Ovary (tissue), 3 donors: ENCODE results near the gene PLXNA4.

ENCODE experiments used
- EP300 ChIP-seq: sonication (generic); formaldehyde crosslinking; IDR thresholded peaks from one replicate; pipeline ENCODE4 v1.6.1; 2017; ENCODE audit warnings: antibody characterized with exemption
- POLR2A ChIP-seq: fragments of 450-650 bp; IDR thresholded peaks from one replicate; pipeline ENCODE4 v1.6.1; 2017; ENCODE audit warnings: antibody characterized with exemption, mild to moderate bottlenecking, moderate library complexity
- TF ChIP-seq, protein P1 (sequence below), 3 donors: fragments of 450-650 bp in 2 of 3; fragments of 200-600 bp in 1 of 3; IDR thresholded peaks; one replicate each; pipeline versions ENCODE4 v1.5.1 to v1.8.0; 2016 to 2022; ENCODE audit warnings: antibody characterized with exemption in 3 of 3, mild to moderate bottlenecking in 1 of 3
- donor health status: DM: no; HTN: no; CAD: no.

DNA sequence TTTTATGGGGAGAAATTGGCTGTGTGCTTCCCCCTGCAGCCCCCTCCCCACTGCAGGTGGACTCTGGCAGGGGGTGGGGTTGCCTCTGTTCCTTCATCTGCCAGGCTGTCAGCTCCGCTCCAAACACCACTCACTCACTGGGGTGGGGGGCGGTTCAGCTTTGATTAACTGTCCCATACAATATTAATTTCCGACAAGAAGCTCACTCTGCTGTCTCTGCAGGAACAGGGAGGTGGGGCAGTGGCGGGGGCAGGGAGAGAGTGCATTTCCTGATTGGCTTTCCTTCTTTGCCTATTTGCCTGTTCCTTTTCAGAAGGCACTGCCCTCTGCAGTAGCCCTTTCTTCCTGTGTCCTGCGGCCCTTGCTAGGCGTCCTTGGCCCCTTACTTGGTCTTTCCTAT, 500.8 kb downstream of the PLXNA4 start:
- TF ChIP-seq, protein P1, sequence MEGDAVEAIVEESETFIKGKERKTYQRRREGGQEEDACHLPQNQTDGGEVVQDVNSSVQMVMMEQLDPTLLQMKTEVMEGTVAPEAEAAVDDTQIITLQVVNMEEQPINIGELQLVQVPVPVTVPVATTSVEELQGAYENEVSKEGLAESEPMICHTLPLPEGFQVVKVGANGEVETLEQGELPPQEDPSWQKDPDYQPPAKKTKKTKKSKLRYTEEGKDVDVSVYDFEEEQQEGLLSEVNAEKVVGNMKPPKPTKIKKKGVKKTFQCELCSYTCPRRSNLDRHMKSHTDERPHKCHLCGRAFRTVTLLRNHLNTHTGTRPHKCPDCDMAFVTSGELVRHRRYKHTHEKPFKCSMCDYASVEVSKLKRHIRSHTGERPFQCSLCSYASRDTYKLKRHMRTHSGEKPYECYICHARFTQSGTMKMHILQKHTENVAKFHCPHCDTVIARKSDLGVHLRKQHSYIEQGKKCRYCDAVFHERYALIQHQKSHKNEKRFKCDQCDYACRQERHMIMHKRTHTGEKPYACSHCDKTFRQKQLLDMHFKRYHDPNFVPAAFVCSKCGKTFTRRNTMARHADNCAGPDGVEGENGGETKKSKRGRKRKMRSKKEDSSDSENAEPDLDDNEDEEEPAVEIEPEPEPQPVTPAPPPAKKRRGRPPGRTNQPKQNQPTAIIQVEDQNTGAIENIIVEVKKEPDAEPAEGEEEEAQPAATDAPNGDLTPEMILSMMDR (IDR thresholded peaks at IDR 0.05) = no peak
- TF ChIP-seq POLR2A (no peak), EP300 (no peak)
